ENCODE measurements around the gene SSBP4. TPM values are rescaled to one million over a fixed set of nuclear protein-coding genes. Genes with fewer than 3 reads are reported as not detected.

Gene SSBP4
- total and polyA plus RNA-seq, 2 experiments from 2014 or later = 151 to 180 TPM

DNA sequence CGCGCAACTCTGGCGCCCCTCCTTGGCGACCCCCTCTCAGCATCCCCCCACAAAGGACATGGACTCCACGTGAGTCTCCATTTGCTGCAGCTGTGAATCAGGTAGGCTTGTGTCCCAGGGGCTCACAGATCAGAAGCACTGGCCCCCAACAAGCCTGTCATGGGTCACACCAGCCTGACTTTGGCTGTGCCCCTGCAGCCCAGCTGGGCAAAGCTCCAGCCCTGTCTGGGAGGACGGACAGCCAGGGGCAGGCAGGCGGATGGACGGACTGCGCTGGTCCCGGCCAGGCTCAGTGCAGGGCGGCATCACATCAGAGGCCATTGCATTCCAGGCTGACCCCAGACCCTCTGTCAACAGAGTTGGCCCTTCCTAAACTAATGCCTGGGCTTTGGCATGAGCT is 47.2 kb downstream of the SSBP4 start:
- Histone ChIP-seq H3K27me3 (no peaks in the 10 kb centered on the region), H3K4me1 (ENCODE audit: low read depth) (no peaks in the 10 kb centered on the region), H3K9me3 (ENCODE audit: low read depth) (no peaks in the 10 kb centered on the region), H3K27ac (no peak overlapping the region), H3K4me3 (no peak overlapping the region), H3K36me3 (no peaks in the 10 kb centered on the region)
- DNase-seq (ENCODE audit: low read depth in 1 of 2, low spot score in 1 of 2) = no peak
- TF ChIP-seq, protein P1, sequence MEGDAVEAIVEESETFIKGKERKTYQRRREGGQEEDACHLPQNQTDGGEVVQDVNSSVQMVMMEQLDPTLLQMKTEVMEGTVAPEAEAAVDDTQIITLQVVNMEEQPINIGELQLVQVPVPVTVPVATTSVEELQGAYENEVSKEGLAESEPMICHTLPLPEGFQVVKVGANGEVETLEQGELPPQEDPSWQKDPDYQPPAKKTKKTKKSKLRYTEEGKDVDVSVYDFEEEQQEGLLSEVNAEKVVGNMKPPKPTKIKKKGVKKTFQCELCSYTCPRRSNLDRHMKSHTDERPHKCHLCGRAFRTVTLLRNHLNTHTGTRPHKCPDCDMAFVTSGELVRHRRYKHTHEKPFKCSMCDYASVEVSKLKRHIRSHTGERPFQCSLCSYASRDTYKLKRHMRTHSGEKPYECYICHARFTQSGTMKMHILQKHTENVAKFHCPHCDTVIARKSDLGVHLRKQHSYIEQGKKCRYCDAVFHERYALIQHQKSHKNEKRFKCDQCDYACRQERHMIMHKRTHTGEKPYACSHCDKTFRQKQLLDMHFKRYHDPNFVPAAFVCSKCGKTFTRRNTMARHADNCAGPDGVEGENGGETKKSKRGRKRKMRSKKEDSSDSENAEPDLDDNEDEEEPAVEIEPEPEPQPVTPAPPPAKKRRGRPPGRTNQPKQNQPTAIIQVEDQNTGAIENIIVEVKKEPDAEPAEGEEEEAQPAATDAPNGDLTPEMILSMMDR (IDR thresholded peaks at IDR 0.05; ENCODE audit: low read depth, low read length) = no peak

DNA sequence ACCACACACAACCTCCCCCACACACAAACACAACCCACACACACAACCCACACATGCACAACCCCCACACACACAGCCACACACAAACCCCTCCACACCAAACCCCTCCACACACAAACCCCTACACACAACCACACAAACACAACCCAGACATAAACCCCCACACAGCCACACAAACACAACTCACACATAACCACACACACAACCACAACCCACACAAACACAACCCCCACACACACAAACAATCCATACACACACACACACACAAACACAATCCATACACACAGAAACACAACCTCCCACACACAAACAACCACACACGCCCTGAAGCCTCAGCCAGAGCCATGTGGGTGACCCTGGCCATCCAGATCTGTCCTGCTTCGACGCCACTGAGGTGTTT is 48.8 kb downstream of the SSBP4 start:
- TF ChIP-seq, protein P1 (IDR thresholded peaks at IDR 0.05; ENCODE audit: low read depth, low read length) = no peak

DNA sequence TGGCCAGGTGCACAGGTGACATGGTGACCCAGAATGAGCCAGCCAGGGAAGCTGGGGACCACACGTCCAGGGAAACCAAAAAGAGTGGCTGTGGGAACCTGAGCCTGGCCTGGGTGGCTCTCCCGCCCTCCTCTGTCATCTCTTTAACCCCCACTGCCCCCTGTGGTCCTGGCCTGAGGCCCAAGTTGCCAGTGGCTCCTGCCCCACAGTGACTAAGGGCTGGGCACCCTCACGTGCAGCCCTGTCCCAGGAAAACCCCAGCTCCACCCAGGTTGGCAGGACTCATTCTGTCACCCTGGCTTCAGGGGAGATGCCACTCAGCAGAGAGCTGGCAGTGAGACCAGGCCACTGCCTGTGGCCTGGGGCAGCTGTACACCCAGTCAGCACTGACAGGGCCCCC is 49.3 kb downstream of the SSBP4 start:
- TF ChIP-seq, protein P1 (IDR thresholded peaks at IDR 0.05; ENCODE audit: low read depth, low read length) = no peak
- H3K9me3 ChIP-seq (ENCODE audit: low read depth) = no peaks in the 10 kb centered on the region
- no peak overlapping the region for H3K4me3 ChIP-seq
- H3K27ac ChIP-seq = no peak overlapping the region
- H3K36me3 ChIP-seq = no peaks in the 10 kb centered on the region
- no peaks in the 10 kb centered on the region for H3K4me1 ChIP-seq (ENCODE audit: low read depth)
- H3K27me3 ChIP-seq = no peaks in the 10 kb centered on the region
- DNase-seq (ENCODE audit: low read depth in 1 of 2, low spot score in 1 of 2) = no peak

More for the DNA sequence above, 48.8 kb downstream of the SSBP4 start:
- no peak overlapping the region for H3K4me3 ChIP-seq
- no peaks in the 10 kb centered on the region for H3K4me1 ChIP-seq (ENCODE audit: low read depth)
- H3K36me3 ChIP-seq = no peaks in the 10 kb centered on the region
- no peaks in the 10 kb centered on the region for H3K9me3 ChIP-seq (ENCODE audit: low read depth)
- H3K27me3 ChIP-seq = no peaks in the 10 kb centered on the region
- H3K27ac ChIP-seq = no peak overlapping the region
- no peak for DNase-seq (ENCODE audit: low read depth in 1 of 2, low spot score in 1 of 2)

DNA sequence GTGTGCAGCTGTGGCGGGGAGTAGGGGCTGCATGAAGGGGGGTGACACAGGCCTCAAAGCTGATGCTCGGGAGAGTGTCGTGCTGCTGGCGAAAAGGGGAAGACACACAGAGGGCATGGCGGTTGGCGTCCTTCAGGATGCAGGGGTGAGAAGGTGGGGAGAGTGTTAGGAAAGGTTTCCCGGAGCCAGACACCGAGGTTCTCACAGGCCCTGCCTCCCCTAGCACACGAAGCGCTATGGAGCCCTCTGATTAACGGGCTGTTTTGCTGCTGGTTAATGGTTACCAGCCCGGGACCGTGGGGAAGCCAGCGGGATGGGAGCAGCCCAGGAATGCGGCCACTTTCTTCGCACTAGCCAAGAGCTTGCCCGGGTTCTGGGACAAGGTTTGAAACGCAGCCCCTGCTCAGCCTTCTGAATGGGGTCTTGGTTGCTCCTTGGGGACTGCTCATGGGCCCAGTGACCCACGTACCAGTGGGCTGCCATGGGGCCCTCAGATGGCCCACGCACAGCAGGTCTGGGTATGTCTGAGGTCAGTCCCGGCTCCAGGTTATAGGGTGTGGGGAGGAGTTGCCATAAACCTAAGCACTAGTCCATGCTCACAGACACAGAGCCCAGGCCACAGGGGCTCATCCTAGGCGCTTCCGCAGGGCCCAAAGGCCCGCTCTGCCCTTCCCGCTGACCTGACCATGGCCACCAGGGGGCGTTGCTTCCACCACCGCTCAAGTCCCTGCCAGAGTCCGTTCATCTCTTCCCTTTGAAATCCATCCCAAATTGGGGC is 50.1 kb downstream of the SSBP4 start:
- Histone ChIP-seq H3K36me3 (no peaks in the 10 kb centered on the region), H3K9me3 (ENCODE audit: low read depth) (no peaks in the 10 kb centered on the region), H3K27ac (no peak overlapping the region), H3K4me3 (no peak overlapping the region), H3K27me3 (no peaks in the 10 kb centered on the region), H3K4me1 (ENCODE audit: low read depth) (no peaks in the 10 kb centered on the region)
- DNase-seq (ENCODE audit: low read depth in 1 of 2, low spot score in 1 of 2) = peak; percentile 70 to 80
- TF ChIP-seq, protein P1 (IDR thresholded peaks at IDR 0.05; ENCODE audit: low read depth, low read length) = peak; percentile 88

DNA sequence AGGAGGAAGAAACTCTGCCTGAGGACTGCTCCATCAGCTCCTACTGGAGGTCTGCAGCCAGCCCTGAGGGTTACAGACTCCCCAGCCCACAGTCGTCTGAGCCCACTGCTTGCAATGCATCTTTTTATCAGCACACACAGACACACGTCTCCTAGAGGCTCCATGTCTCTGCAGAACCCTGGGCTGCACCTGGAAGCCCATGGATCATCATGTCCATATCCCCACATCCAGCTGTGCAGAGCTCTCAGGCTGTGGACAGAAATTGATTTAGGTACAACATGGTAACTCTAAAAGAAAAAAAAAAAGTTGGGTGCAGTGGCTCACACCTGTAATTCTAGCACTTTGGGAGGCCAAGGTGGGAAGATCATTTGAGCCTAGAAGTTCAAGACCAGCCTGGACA is 51.6 kb downstream of the SSBP4 start:
- Histone ChIP-seq H3K9me3 (ENCODE audit: low read depth) (no peaks in the 10 kb centered on the region), H3K4me1 (ENCODE audit: low read depth) (no peaks in the 10 kb centered on the region), H3K36me3 (no peaks in the 10 kb centered on the region), H3K4me3 (no peak overlapping the region), H3K27ac (no peak overlapping the region), H3K27me3 (no peaks in the 10 kb centered on the region)
- DNase-seq (ENCODE audit: low read depth in 1 of 2, low spot score in 1 of 2) = no peak
- TF ChIP-seq, protein P1 (IDR thresholded peaks at IDR 0.05; ENCODE audit: low read depth, low read length) = no peak

Measured in cardiac muscle cell (in vitro differentiated cells and primary cell).